H9 (cell line): Measurements from ENCODE around the gene CDKN3. TPM values are rescaled to one million over a fixed set of nuclear protein-coding genes. Genes with fewer than 3 reads are reported as not detected.

Experiments used
- DNase-seq: peaks from one replicate; pipeline ENCODE4 v3.0.0-alpha.2; 2017
- H2AFZ ChIP-seq: one replicate; pipeline ENCODE4 v1.6.1; 2013; ENCODE audit warnings: mild to moderate bottlenecking, low read length, control low read depth, moderate library complexity
- H2AK5ac ChIP-seq: 2 replicates; pipeline ENCODE4 v1.6.1; 2013; ENCODE audit warnings: low read length, control low read depth, mixed read lengths; ENCODE audit not compliant: insufficient read length
- H2BK120ac ChIP-seq: one replicate; pipeline ENCODE4 v1.6.1; 2013; ENCODE audit warnings: low read depth, mild to moderate bottlenecking, low read length, control low read depth, inconsistent platforms; ENCODE audit not compliant: poor library complexity, severe bottlenecking
- H2BK12ac ChIP-seq: 2 replicates; pipeline ENCODE4 v1.6.1; 2013; ENCODE audit warnings: low read length, control low read depth, mixed read lengths, low read depth; ENCODE audit not compliant: insufficient read length
- H2BK15ac ChIP-seq: 2 replicates; pipeline ENCODE4 v1.6.1; 2013; ENCODE audit warnings: low read depth, low read length, control low read depth
- H2BK20ac ChIP-seq: one replicate; pipeline ENCODE4 v1.6.1; 2013; ENCODE audit warnings: low read depth, mild to moderate bottlenecking, low read length, control low read depth, inconsistent platforms; ENCODE audit not compliant: poor library complexity, severe bottlenecking
- H2BK5ac ChIP-seq: 2 replicates; pipeline ENCODE4 v1.6.1; 2013; ENCODE audit warnings: low read length, control low read depth, mixed read lengths; ENCODE audit not compliant: insufficient read length
- H3K14ac ChIP-seq: 2 replicates; pipeline ENCODE4 v1.6.1; 2013; ENCODE audit warnings: low read length, control low read depth; ENCODE audit not compliant: insufficient read depth
- H3K18ac ChIP-seq: 2 replicates; pipeline ENCODE4 v1.6.1; 2013; ENCODE audit warnings: low read depth, mild to moderate bottlenecking, mixed read lengths, low read length, control low read depth; ENCODE audit not compliant: insufficient read length
- H3K23ac ChIP-seq: 2 replicates; pipeline ENCODE4 v1.6.1; 2013; ENCODE audit warnings: low read length, control low read depth, mixed read lengths, low read depth; ENCODE audit not compliant: insufficient read length
- H3K23me2 ChIP-seq: 2 replicates; pipeline ENCODE4 v1.6.1; 2013; ENCODE audit warnings: low read depth, mild to moderate bottlenecking, mixed read lengths, low read length, control low read depth; ENCODE audit not compliant: insufficient read length, poor library complexity, severe bottlenecking
- H3K27ac ChIP-seq: 2 replicates; pipeline ENCODE4 v1.5.1; 2013; ENCODE audit warnings: low read length, control low read depth, mixed read lengths, low read depth; ENCODE audit not compliant: insufficient read length
- H3K27me3 ChIP-seq: 2 replicates; pipeline ENCODE4 v1.6.1; 2013; ENCODE audit warnings: low read length, control low read depth, inconsistent platforms; ENCODE audit not compliant: insufficient read depth
- H3K4ac ChIP-seq: 2 replicates; pipeline ENCODE4 v1.6.1; 2013; ENCODE audit warnings: low read depth, mild to moderate bottlenecking, control low read depth, inconsistent platforms, low read length, moderate library complexity
- H3K4me1 ChIP-seq: 2 replicates; pipeline ENCODE4 v1.6.1; 2013; ENCODE audit warnings: low read length, control low read depth, inconsistent platforms; ENCODE audit not compliant: insufficient read depth
- H3K4me2 ChIP-seq: 2 replicates; pipeline ENCODE4 v1.6.1; 2013; ENCODE audit warnings: low read length, control low read depth, mixed read lengths; ENCODE audit not compliant: insufficient read length, insufficient read depth
- H3K56ac ChIP-seq: 2 replicates; pipeline ENCODE4 v1.6.1; 2013; ENCODE audit warnings: low read depth, mild to moderate bottlenecking, mixed read lengths, low read length, control low read depth; ENCODE audit not compliant: insufficient read length
- H3K79me1 ChIP-seq: 2 replicates; pipeline ENCODE4 v1.6.1; 2013; ENCODE audit warnings: low read depth, mild to moderate bottlenecking, moderate library complexity, low read length, control low read depth, inconsistent platforms; ENCODE audit not compliant: insufficient read depth, poor library complexity, severe bottlenecking
- H3K79me2 ChIP-seq: 2 replicates; pipeline ENCODE4 v1.6.1; 2013; ENCODE audit warnings: low read length, control low read depth, inconsistent platforms; ENCODE audit not compliant: insufficient read depth
- H3K9ac ChIP-seq: 2 replicates; pipeline ENCODE4 v1.6.1; 2013; ENCODE audit warnings: low read length, control low read depth, mixed read lengths; ENCODE audit not compliant: insufficient read length; ENCODE audit errors: extremely low read depth
- H3K9me3 ChIP-seq: one replicate; pipeline ENCODE4 v1.6.1; 2013; ENCODE audit warnings: low read depth, low read length, inconsistent platforms; ENCODE audit not compliant: control insufficient read depth
- H3T11ph ChIP-seq: one replicate; pipeline ENCODE4 v1.6.1; 2013; ENCODE audit warnings: mild to moderate bottlenecking, low read length, control low read depth, inconsistent platforms
- H4K20me1 ChIP-seq: one replicate; pipeline ENCODE4 v1.6.1; 2013; ENCODE audit not compliant: control insufficient read depth, insufficient read length, insufficient read depth
- H4K5ac ChIP-seq: 2 replicates; pipeline ENCODE4 v1.6.1; 2013; ENCODE audit warnings: low read depth, mild to moderate bottlenecking, mixed read lengths, low read length, control low read depth; ENCODE audit not compliant: insufficient read length
- H4K8ac ChIP-seq: replicated peaks from 2 replicates; pipeline ENCODE4 v1.6.1; 2013; ENCODE audit warnings: low read length, control low read depth, mixed read lengths, low read depth; ENCODE audit not compliant: insufficient read length
- H4K91ac ChIP-seq: 2 replicates; pipeline ENCODE4 v1.6.1; 2013; ENCODE audit warnings: low read depth, mild to moderate bottlenecking, moderate library complexity, mixed read lengths, low read length, control low read depth; ENCODE audit not compliant: insufficient read length
- H3K27ac Mint-ChIP-seq, 3 experiments: 2 replicates in 2 of 3; 3 replicates in 1 of 3; pipeline ENCODE4 v1.8.0; 2020 to 2021; ENCODE audit warnings: mixed read lengths in 3 of 3, mild to moderate bottlenecking in 1 of 3, moderate library complexity in 1 of 3
- H3K27me3 Mint-ChIP-seq: 2 replicates; pipeline ENCODE4 v1.8.0; 2021; ENCODE audit warnings: low read depth, mild to moderate bottlenecking, moderate library complexity, mixed read lengths
- H3K36me3 Mint-ChIP-seq, 3 experiments: 2 replicates in 2 of 3; 3 replicates in 1 of 3; pipeline ENCODE4 v1.8.0; 2020 to 2021; ENCODE audit warnings: low read depth in 3 of 3, mixed read lengths in 3 of 3; ENCODE audit not compliant: insufficient read depth in 1 of 3
- H3K4me1 Mint-ChIP-seq, 2 experiments: 2 replicates each; pipeline ENCODE4 v1.8.0; 2020; ENCODE audit warnings: mixed read lengths in 2 of 2
- H3K4me3 Mint-ChIP-seq, 2 experiments: 2 replicates in 1 of 2; 3 replicates in 1 of 2; pipeline ENCODE4 v1.8.0; 2020 to 2021; ENCODE audit warnings: mild to moderate bottlenecking in 2 of 2, mixed read lengths in 2 of 2, moderate library complexity in 1 of 2
- H3K9me3 Mint-ChIP-seq, 2 experiments: 2 replicates in 1 of 2; 3 replicates in 1 of 2; pipeline ENCODE4 v1.8.0; 2020; ENCODE audit warnings: mild to moderate bottlenecking in 2 of 2, mixed read lengths in 2 of 2, moderate library complexity in 1 of 2
- WGBS: extraction: QIAGEN DNeasy Blood & Tissue Kit; methylation state at CpG from one replicate; pipeline ENCODE4 v1.1.7; 2013; ENCODE audit warnings: missing lambda C conversion rate, low lambda C conversion rate, mixed read lengths; ENCODE audit not compliant: insufficient read length; ENCODE audit errors: extremely low coverage; 5-methylcytosine and 5-hydroxymethylcytosine counted together
- total RNA-seq: library from RNA; stranded (reverse); gene quantifications from 2 replicates; pipeline ENCODE4 v1.2.1, GENCODE V29; 2021
- TF ChIP-seq, protein P1 (sequence below): fragments of 200-600 bp; sonication (generic); conservative IDR thresholded peaks from 3 replicates; pipeline ENCODE4 v1.8.0; 2021; ENCODE audit warnings: antibody characterized with exemption, mild to moderate bottlenecking

The CDKN3 gene
- total RNA-seq, 1 experiment from 2014 or later: 45.9 TPM

GRCh38 chr14:54350203-54350602 lies 46.6 kb upstream of the CDKN3 start:
- peaks cover 17 to 20% of the 10 kb centered on the region in 2 experiments for H3K4me1 Mint-ChIP-seq
- H3K79me1 ChIP-seq: no peaks in the 10 kb centered on the region

More at GRCh38 chr14:54350203-54350602, 46.6 kb upstream of the CDKN3 start:
- Histone ChIP-seq H3K23ac (no peak overlapping the region), H3K18ac (no peak overlapping the region), H2AK5ac (no peak overlapping the region), H2BK5ac (no peak overlapping the region), H4K20me1 (no peaks in the 10 kb centered on the region), H3K27me3 (no peaks in the 10 kb centered on the region), H2BK15ac (no peak overlapping the region), H3K27ac (no peak overlapping the region), H3K23me2 (no peaks in the 10 kb centered on the region), H3K79me2 (no peaks in the 10 kb centered on the region), H3K14ac (no peak overlapping the region), H2AFZ (no peak overlapping the region), H2BK120ac (no peak overlapping the region), H4K8ac (no peak overlapping the region), H3K4me2 (no peak overlapping the region), H2BK12ac (no peak overlapping the region), H3K4me1 (peaks cover 5% of the 10 kb centered on the region), H3K9ac (no peak overlapping the region), H4K5ac (no peak overlapping the region), H3T11ph (no peak overlapping the region), H2BK20ac (no peak overlapping the region), H3K4ac (no peak overlapping the region), H3K56ac (no peak overlapping the region), H4K91ac (no peak overlapping the region), H3K9me3 (peaks cover 13% of the 10 kb centered on the region)
- Mint-ChIP-seq H3K27me3 (peaks cover 3% of the 10 kb centered on the region), H3K9me3 (peaks cover 13 to 16% of the 10 kb centered on the region in 2 experiments), H3K36me3 (peaks cover 6 to 20% (median 15%) of the 10 kb centered on the region in 3 experiments), H3K4me3 (no peak overlapping the region), H3K27ac (no peak overlapping the region)
- DNase-seq: no peak
- TF ChIP-seq, protein P1, sequence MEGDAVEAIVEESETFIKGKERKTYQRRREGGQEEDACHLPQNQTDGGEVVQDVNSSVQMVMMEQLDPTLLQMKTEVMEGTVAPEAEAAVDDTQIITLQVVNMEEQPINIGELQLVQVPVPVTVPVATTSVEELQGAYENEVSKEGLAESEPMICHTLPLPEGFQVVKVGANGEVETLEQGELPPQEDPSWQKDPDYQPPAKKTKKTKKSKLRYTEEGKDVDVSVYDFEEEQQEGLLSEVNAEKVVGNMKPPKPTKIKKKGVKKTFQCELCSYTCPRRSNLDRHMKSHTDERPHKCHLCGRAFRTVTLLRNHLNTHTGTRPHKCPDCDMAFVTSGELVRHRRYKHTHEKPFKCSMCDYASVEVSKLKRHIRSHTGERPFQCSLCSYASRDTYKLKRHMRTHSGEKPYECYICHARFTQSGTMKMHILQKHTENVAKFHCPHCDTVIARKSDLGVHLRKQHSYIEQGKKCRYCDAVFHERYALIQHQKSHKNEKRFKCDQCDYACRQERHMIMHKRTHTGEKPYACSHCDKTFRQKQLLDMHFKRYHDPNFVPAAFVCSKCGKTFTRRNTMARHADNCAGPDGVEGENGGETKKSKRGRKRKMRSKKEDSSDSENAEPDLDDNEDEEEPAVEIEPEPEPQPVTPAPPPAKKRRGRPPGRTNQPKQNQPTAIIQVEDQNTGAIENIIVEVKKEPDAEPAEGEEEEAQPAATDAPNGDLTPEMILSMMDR: no peak
- WGBS: no CpG with 5 or more reads among the region's 3 CpGs
